Panc1 (cell line): Measurements from ENCODE around the gene SOX4. TPM values are rescaled to one million over a fixed set of nuclear protein-coding genes. Genes with fewer than 3 reads are reported as not detected.

Source experiments
- ATAC-seq: fragments of 200-7000 bp; cut with Tn5 transposase; 2 replicates; pipeline ENCODE4 v1.9.1; 2020; ENCODE audit warnings: mild to moderate bottlenecking, moderate library complexity
- BruUV-seq: library from RNA; stranded (reverse); fragments of 400-500 nt; replicated peaks from 2 replicates; lab custom pipeline; 2021; lab: Mats Ljungman, UMichigan
- CTCF ChIA-PET: fragments of 300-600 bp; sonication (Branson Sonifier 250); formaldehyde crosslinking; loops from one replicate; lab custom pipeline; 2022; ENCODE audit warnings: antibody characterized with exemption; lab: Charles Lee
- POLR2A ChIA-PET: fragments of 300-600 bp; sonication (Branson Sonifier 250); formaldehyde crosslinking; loops from one replicate; lab custom pipeline; 2022; ENCODE audit warnings: antibody characterized with exemption; lab: Charles Lee
- DNase-seq: peaks from one replicate; pipeline ENCODE4 v3.0.0-alpha.2; 2010; ENCODE audit warnings: low read depth, low spot score
- H3K27ac ChIP-seq: 2 replicates; pipeline ENCODE4 v1.5.1; 2011; ENCODE audit warnings: mild to moderate bottlenecking, low read length, inconsistent platforms
- H3K27me3 ChIP-seq: fragments of 200-500 bp; sonication (Bioruptor generic); 2 replicates; pipeline ENCODE4 v1.6.0; 2014; ENCODE audit warnings: low read length, inconsistent platforms; ENCODE audit not compliant: control insufficient read depth, insufficient read depth
- H3K36me3 ChIP-seq: fragments of 200-500 bp; sonication (Bioruptor generic); 2 replicates; pipeline ENCODE4 v1.5.1; 2014; ENCODE audit warnings: inconsistent platforms, mild to moderate bottlenecking, low read length, moderate library complexity; ENCODE audit not compliant: control insufficient read depth, insufficient read depth
- H3K4me1 ChIP-seq: 2 replicates; pipeline ENCODE4 v1.5.1; 2011; ENCODE audit warnings: inconsistent platforms, mild to moderate bottlenecking, low read length, moderate library complexity; ENCODE audit not compliant: control insufficient read depth, insufficient read depth
- H3K4me3 ChIP-seq, 2 experiments: 2 replicates each; pipeline ENCODE4 v1.5.1; 2011 to 2012; ENCODE audit warnings: low read depth in 2 of 2, low read length in 2 of 2, mild to moderate bottlenecking in 2 of 2, inconsistent platforms in 1 of 2, moderate library complexity in 1 of 2
- H3K9me3 ChIP-seq: fragments of 200-500 bp; sonication (Bioruptor generic); 2 replicates; pipeline ENCODE4 v1.5.1; 2014; ENCODE audit warnings: low read depth, mild to moderate bottlenecking, inconsistent platforms, low read length, moderate library complexity; ENCODE audit not compliant: control insufficient read depth, insufficient read depth
- CTCF ChIP-seq: fragments of 450-650 bp; IDR thresholded peaks from 2 replicates; pipeline ENCODE4 v1.5.1; 2017; ENCODE audit warnings: mild to moderate bottlenecking
- POLR2AphosphoS5 ChIP-seq: IDR thresholded peaks from 2 replicates; pipeline ENCODE4 v1.6.1; 2012; ENCODE audit warnings: mild to moderate bottlenecking, low read depth, low read length, moderate library complexity
- REST ChIP-seq, 2 experiments: IDR thresholded peaks; 2 replicates each; pipeline ENCODE4 v1.6.1; 2011 to 2012; ENCODE audit warnings: low read depth in 2 of 2, control low read depth in 1 of 2, low read length in 1 of 2, mild to moderate bottlenecking in 1 of 2, moderate library complexity in 1 of 2; ENCODE audit not compliant: insufficient read depth in 1 of 2
- SIN3A ChIP-seq: IDR thresholded peaks from 2 replicates; pipeline ENCODE4 v1.6.1; 2012; ENCODE audit warnings: low read depth, mild to moderate bottlenecking, low read length, moderate library complexity, borderline replicate concordance; ENCODE audit not compliant: insufficient read depth
- TCF7L2 ChIP-seq: IDR thresholded peaks from 2 replicates; pipeline ENCODE4 v1.6.1; 2011; ENCODE audit warnings: mild to moderate bottlenecking, low read depth, low read length, inconsistent platforms
- in situ Hi-C: cut with HindIII; loops from 2 replicates; pipeline ENCODE4 v1.10.0; 2016; ENCODE audit warnings: low sequenced_read_pairs, low pct_unique_long_range_greater_than_20kb
- intact Hi-C: fragments of 100-400 bp; cut with micrococcal nuclease; formaldehyde crosslinking; loops from one replicate; pipeline ENCODE4 v1.10.0; 2022; ENCODE audit not compliant: unreplicated experiment
- total RNA-seq: library from RNA; stranded (reverse); gene quantifications from one replicate; pipeline ENCODE4 v1.2.1, GENCODE V29; 2021; ENCODE audit not compliant: unreplicated experiment

The SOX4 gene
- total RNA-seq, 1 experiment from 2014 or later, result 71.9 TPM

GRCh38 chr6:21613809-21614208 is 20.3 kb downstream of the SOX4 start:
- Histone ChIP-seq H3K36me3 (no peaks in the 10 kb centered on the region), H3K4me1 (peaks cover 2% of the 10 kb centered on the region; the same call in 1 of the 2 replicates), H3K27me3 (no peaks in the 10 kb centered on the region), H3K27ac (peak overlapping the region; percentile 15; the same call in 1 of the 2 replicates), H3K4me3 (no peak overlapping the region), H3K9me3 (no peaks in the 10 kb centered on the region)
- no TSS peak for BruUV-seq
- ATAC-seq (no peak), DNase-seq (no peak)
- ChIA-PET CTCF (interaction anchor here (0.5 kb wide), 1 partner anchor 1731 kb away, joined by 5 read pairs; no protein-coding TSS in a partner anchor), POLR2A (no interaction called here)
- intact Hi-C loops, result no loop called here
- TF ChIP-seq POLR2AphosphoS5, result no peak
- no peak for TF ChIP-seq TCF7L2
- TF ChIP-seq REST (IDR thresholded peaks at IDR 0.05; ENCODE audit: insufficient read depth in 1 of 2, low read depth in 2 of 2, low read length in 1 of 2), result no peak
- no peak for TF ChIP-seq CTCF
- in situ Hi-C loops, result no loop called here

GRCh38 chr6:21614226-21614625 is 20.7 kb downstream of the SOX4 start:
- no peaks in the 10 kb centered on the region for H3K9me3 ChIP-seq
- ATAC-seq, result no peak
- no peak overlapping the region for H3K4me3 ChIP-seq
- H3K36me3 ChIP-seq, result no peaks in the 10 kb centered on the region
- H3K27ac ChIP-seq, result no peak overlapping the region
- no peaks in the 10 kb centered on the region for H3K27me3 ChIP-seq
- BruUV-seq, result no TSS peak
- POLR2A ChIA-PET, result no interaction called here
- in situ Hi-C loops, result no loop called here
- CTCF ChIA-PET, result interaction anchor here (0.5 kb wide), 1 partner anchor 1732 kb away, joined by 5 read pairs; no protein-coding TSS in a partner anchor
- no peak for DNase-seq
- peaks cover 2% of the 10 kb centered on the region; the same call in 1 of the 2 replicates for H3K4me1 ChIP-seq
- TF ChIP-seq TCF7L2, result no peak
- TF ChIP-seq CTCF, result no peak
- TF ChIP-seq REST (IDR thresholded peaks at IDR 0.05; ENCODE audit: insufficient read depth in 1 of 2, low read depth in 2 of 2, low read length in 1 of 2), result no peak
- no peak for TF ChIP-seq POLR2AphosphoS5
- no peak for TF ChIP-seq SIN3A
- intact Hi-C loops, result no loop called here
